ENCODE measurements around the gene CTCFL. TPM values are rescaled to one million over a fixed set of nuclear protein-coding genes. Genes with fewer than 3 reads are reported as not detected.

CTCFL gene
- polyA plus RNA-seq, 1 donor from 2014 or later = not detected

- H3K9ac ChIP-seq (ENCODE audit: low read length) = no peak overlapping the region
- no peaks in the 10 kb centered on the region for H3K36me3 ChIP-seq (ENCODE audit: insufficient read depth, low read length)
- H3K4me2 ChIP-seq (ENCODE audit: low read length) = no peak overlapping the region
- TF ChIP-seq TAF1 (IDR thresholded peaks at IDR 0.05; ENCODE audit: low read depth) (no peak), SMC3 (conservative IDR thresholded peaks at IDR 0.05; ENCODE audit: poor library complexity) (no peak), RAD21 (conservative IDR thresholded peaks at IDR 0.05) (no peak), POLR2AphosphoS5 (IDR thresholded peaks at IDR 0.05) (no peak), EP300 (conservative IDR thresholded peaks at IDR 0.05; ENCODE audit: poor library complexity, severe bottlenecking) (no peak), MXI1 (conservative IDR thresholded peaks at IDR 0.05; ENCODE audit: poor library complexity, severe bottlenecking) (no peak), EZH2 (IDR thresholded peaks at IDR 0.05; ENCODE audit: borderline replicate concordance, insufficient read depth, low read length, poor library complexity, severe bottlenecking) (no peak), REST (IDR thresholded peaks at IDR 0.05; ENCODE audit: borderline replicate concordance) (no peak)
- TF ChIP-seq, protein P1, sequence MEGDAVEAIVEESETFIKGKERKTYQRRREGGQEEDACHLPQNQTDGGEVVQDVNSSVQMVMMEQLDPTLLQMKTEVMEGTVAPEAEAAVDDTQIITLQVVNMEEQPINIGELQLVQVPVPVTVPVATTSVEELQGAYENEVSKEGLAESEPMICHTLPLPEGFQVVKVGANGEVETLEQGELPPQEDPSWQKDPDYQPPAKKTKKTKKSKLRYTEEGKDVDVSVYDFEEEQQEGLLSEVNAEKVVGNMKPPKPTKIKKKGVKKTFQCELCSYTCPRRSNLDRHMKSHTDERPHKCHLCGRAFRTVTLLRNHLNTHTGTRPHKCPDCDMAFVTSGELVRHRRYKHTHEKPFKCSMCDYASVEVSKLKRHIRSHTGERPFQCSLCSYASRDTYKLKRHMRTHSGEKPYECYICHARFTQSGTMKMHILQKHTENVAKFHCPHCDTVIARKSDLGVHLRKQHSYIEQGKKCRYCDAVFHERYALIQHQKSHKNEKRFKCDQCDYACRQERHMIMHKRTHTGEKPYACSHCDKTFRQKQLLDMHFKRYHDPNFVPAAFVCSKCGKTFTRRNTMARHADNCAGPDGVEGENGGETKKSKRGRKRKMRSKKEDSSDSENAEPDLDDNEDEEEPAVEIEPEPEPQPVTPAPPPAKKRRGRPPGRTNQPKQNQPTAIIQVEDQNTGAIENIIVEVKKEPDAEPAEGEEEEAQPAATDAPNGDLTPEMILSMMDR (IDR thresholded peaks at IDR 0.05; ENCODE audit: poor library complexity, severe bottlenecking) = no peak
- H4K20me1 ChIP-seq (ENCODE audit: insufficient read depth) = no peaks in the 10 kb centered on the region
- no peaks in the 10 kb centered on the region for H3K9me2 ChIP-seq (ENCODE audit: insufficient read depth, low read length)
- H3K27me3 ChIP-seq (ENCODE audit: insufficient read depth, low read depth, low read length) = no peaks in the 10 kb centered on the region
- H3K79me2 ChIP-seq (replicated peaks; ENCODE audit: insufficient read depth, low read length) = no peaks in the 10 kb centered on the region
- H3F3A ChIP-seq (ENCODE audit: insufficient read depth, low read length, poor library complexity, severe bottlenecking) = no peaks in the 10 kb centered on the region
- no peak overlapping the region for H3K27ac ChIP-seq (ENCODE audit: low read length)
- H2AFZ ChIP-seq (ENCODE audit: low read depth, low read length) = no peak overlapping the region
- H3K9me3 ChIP-seq (ENCODE audit: low read length) = no peaks in the 10 kb centered on the region
- no peak overlapping the region for H3K4me3 ChIP-seq (ENCODE audit: low read length)
Measured at GRCh38 chr20:57544838-57545564, 20.1 kb upstream of the CTCFL start.

DNA sequence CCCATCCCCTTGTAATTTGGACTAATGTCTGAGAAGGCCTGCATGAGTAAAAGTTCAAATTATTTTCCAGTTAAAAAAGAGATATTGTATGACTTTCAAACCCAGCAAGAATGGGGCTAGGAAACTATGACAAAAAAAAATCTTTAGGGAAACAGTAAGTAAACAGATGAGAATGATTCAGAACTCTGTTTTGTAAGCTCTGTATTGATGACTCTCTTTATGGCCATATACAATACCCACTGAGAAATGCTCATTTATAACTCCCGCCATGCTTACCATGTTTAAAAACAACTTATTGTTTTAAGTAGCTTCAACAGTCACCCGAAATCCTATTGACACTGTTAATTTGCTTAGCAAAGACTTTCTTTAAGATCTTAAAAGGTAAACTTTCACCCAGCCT lies 18.8 kb upstream of the CTCFL start:
- H3K27ac ChIP-seq (ENCODE audit: low read length) = no peak overlapping the region
- no peak overlapping the region for H3K4me2 ChIP-seq (ENCODE audit: low read length)
- H3K4me3 ChIP-seq (ENCODE audit: low read length) = no peak overlapping the region
- H3K27me3 ChIP-seq (ENCODE audit: insufficient read depth, low read depth, low read length) = no peaks in the 10 kb centered on the region
- H3K36me3 ChIP-seq (ENCODE audit: insufficient read depth, low read length) = no peaks in the 10 kb centered on the region
- no peaks in the 10 kb centered on the region for H3K79me2 ChIP-seq (replicated peaks; ENCODE audit: insufficient read depth, low read length)
- no peaks in the 10 kb centered on the region for H3K9me3 ChIP-seq (ENCODE audit: low read length)
- H3K9ac ChIP-seq (ENCODE audit: low read length) = no peak overlapping the region
- H2AFZ ChIP-seq (ENCODE audit: low read depth, low read length) = no peak overlapping the region
- no peaks in the 10 kb centered on the region for H4K20me1 ChIP-seq (ENCODE audit: insufficient read depth)
- TF ChIP-seq, protein P1 (IDR thresholded peaks at IDR 0.05; ENCODE audit: poor library complexity, severe bottlenecking) = no peak
- no peaks in the 10 kb centered on the region for H3F3A ChIP-seq (ENCODE audit: insufficient read depth, low read length, poor library complexity, severe bottlenecking)
- no peaks in the 10 kb centered on the region for H3K9me2 ChIP-seq (ENCODE audit: insufficient read depth, low read length)

Data from neural cell (in vitro differentiated cells).